ENCODE measurements around the gene KIAA1217.

The KIAA1217 gene

DNA sequence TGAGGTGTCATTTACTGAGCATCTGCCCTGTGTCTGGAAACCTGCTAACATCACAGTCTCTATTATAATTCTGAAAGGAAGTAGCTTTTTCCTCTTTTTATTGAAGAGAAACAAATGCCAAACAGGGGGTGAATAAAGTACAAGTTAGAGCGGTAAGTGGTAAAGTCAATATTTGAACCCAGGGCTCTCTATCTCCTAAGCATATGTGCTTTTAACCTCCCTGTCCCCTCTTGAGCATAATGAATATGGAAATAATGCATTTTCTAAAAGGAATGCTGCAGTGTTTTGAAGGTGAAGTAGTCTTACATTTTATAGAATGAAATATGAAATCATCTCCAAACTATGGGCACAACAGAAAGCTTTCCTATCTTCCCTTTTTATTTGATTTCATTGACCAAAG, 196.7 kb downstream of the KIAA1217 start:
- DNase-seq (ENCODE audit: low spot score): no peak

DNA sequence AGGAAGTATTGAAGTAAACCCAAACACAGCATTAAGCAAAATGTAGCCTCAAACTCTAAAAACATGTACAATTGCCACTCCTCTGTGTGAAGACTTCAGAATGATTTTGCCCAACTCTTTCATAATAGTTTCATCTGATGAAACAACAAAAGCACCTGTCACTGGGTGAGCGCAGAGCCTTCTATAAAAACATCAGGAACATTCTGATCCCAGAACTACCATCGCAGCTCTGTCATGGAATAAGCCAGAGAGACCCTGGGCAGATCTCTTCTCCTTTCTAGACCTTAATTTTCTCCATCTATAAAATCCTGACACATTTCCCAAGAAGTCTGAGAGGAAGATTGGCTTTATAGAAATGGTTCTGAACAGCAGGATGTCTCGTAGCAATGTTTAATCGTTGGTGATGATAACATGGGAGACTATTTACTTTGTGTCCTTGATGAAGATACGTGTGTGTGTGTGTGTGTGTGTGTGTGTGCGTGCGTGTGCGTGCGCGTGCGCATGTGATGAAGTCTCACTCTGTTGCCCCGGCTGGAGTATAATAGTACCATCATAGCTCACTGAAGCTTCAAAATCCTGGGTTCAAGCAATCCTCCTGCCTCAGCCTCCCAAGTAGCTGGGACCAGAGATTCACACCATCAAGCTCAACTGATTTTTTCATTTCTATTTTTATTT, 198.0 kb downstream of the KIAA1217 start:
- DNase-seq (ENCODE audit: low spot score): no peak

DNA sequence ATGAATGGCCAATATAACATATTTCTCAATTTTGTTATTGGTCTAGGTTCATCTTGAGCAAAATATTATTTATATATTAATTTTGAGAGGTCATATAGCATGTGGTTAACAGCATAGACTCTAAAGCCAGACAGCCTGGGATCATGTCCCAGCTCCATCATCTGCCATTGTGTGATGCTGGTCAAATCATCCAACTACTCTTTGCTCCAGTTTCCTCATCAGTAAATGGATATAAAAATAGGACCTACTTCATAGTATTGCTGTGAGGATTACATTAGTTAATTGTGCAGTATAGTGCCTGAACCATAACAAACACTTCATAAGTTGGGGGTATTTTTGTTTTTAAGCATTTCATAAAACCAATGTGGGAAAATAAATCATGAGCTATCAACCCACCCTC, 199.0 kb downstream of the KIAA1217 start:
- no peak for DNase-seq (ENCODE audit: low spot score)

DNA sequence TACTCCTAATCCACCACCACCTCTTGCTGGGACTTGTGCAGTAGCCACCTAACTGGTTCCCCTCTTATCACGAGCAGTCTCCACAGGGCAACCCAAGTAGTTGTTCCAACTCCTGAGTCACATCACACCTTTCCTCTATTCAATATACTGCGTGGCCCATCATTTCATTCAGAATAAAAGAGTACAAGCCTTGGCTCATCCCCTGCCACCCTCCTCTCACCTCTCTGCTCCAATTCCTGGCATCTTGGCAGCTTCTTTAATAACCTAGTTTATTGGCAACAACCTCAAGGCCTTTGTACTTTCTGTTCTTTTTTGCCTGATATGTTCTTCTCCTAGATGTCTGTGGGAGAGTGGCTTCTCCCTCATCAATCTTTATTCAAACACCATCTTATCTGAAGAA, 199.4 kb downstream of the KIAA1217 start:
- no peak for DNase-seq (ENCODE audit: low spot score)

GRCh38 chr10:24414597-24414996, 205.7 kb downstream of the KIAA1217 start:
- DNase-seq (ENCODE audit: low spot score): peak; percentile 28

DNA sequence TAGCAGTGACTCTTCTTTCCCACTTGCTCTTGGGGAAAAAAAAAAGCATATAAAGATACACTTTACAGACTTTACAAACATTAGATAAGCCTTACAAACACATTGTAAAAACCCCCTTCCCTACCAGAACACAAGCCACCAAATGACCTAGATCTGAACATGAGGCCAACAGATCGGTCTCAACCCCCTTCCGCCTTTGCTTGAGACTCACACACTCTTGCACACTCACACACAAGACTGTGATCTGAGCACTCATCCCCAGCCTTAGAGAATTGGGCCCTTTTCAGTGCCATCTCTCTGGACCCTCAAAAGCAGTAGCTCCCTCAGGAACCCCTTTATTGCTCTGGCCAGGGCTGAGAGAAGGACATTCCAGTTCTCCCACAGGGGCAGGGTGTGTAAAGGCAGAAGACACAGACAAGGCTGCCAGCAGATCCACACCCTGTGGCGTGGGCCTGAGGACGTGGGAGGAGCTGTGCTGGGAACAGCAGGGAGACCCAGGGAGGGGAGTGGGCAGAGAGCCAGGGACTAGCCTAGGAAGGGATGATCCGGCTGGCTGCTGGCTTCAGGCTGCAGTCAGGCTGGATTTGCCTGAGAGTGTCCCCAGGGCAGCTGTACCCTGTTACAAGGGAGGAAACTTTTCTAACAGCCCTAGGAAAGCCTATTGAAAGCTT, 206.7 kb downstream of the KIAA1217 start:
- DNase-seq (ENCODE audit: low spot score): no peak

DNA sequence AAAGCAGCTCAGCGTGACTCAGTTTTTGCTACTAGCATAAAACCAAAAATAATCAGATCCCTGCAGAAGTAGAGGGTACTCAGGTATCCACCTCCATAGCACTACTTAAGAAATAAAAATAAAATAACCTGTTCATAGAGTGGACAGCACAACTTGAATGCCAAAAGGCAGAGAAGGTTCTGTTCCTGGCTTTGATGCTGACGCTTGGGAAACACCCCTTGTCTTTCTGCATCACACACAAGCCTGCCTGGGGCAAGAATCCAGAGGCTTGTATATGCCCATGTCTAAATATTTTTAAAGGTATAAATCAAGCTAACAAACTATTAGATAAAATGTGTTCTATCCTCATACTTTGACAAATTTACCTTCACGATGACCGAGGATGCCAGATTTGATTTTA, 207.3 kb downstream of the KIAA1217 start:
- no peak for DNase-seq (ENCODE audit: low spot score)

GRCh38 chr10:24417053-24417452, 208.1 kb downstream of the KIAA1217 start:
- DNase-seq (ENCODE audit: low spot score): no peak

- no peak for DNase-seq (ENCODE audit: low spot score)
These were observed 209.6 kb downstream of the KIAA1217 start for GRCh38 chr10:24418532-24418931.

GRCh38 chr10:24419066-24419465, 210.1 kb downstream of the KIAA1217 start:
- DNase-seq (ENCODE audit: low spot score): no peak

DNA sequence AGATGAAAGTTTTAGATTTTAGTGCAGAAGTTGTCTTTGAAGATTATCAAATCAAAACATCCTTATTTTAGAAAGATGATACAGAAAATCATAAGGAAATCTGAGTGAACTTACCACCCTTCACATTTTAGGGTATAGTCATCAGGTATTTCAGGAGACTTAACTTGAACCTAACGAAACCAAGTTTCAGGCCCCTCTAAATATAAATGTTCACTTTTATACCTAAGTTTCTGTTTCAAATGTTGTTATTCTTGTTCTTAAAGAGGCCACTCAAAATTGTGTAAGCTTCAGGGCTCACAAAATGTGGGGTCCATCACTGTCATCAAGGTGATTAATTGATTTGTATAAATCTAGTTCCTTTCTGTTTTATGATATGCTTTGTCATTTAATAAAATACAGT, 216.2 kb downstream of the KIAA1217 start:
- no peak for DNase-seq (ENCODE audit: low spot score)

DNA sequence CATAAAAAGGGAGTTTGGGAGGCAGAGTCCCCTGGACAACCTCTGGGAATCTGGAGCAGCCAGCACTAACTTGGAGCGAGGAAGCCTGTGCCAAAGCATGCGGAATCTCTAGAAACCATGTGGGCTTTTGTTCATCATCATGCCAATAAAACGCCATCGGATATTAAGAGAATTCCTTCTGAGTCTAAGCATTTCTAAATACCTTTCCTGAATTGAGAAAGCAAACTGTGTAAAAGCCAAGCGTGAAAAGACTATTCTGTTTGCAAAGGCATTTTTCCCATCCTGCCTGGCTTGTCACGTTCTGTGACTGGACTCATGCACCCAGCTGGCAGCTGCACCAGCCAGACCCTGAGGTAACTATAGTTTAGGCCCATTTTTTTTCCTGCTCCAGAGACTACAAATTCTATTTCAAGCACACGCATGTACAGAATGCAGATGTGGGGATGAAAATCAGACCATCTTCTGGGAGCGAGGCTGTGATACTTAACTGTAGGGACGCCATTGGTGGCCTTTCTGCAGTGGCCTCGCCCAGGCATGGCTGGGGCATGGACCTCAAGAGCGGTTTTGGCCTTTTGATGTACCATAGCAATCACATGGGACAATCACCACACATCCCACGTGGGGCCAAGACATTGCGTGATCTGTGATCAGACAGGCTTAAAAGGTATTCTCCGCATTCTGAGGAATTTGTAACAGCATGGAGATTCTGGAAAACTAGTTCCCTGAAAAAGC, 218.9 kb downstream of the KIAA1217 start:
- DNase-seq (ENCODE audit: low spot score): no peak

- DNase-seq (ENCODE audit: low spot score): peak; percentile 56
These were observed 219.5 kb downstream of the KIAA1217 start for GRCh38 chr10:24428410-24428782.

DNA sequence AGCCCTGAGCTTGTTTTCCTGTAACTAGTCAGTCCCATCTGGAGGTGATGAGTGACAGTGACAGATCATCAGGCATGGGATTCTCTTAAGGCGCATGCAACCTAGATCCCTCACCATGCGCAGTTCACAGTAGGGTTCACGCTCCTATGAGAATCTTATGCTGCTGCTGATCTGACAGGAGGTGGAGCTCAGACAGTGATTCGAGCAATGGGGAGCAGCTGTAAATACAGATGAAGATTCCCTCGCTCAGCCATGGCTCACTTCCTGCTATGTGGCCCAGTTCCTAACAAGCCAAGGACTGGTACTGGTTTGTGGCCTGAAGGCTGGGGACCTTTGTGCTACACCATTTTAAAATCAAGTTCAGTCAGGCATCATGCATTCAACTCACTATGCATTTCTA, 221.7 kb downstream of the KIAA1217 start:
- DNase-seq (ENCODE audit: low spot score): no peak

DNA sequence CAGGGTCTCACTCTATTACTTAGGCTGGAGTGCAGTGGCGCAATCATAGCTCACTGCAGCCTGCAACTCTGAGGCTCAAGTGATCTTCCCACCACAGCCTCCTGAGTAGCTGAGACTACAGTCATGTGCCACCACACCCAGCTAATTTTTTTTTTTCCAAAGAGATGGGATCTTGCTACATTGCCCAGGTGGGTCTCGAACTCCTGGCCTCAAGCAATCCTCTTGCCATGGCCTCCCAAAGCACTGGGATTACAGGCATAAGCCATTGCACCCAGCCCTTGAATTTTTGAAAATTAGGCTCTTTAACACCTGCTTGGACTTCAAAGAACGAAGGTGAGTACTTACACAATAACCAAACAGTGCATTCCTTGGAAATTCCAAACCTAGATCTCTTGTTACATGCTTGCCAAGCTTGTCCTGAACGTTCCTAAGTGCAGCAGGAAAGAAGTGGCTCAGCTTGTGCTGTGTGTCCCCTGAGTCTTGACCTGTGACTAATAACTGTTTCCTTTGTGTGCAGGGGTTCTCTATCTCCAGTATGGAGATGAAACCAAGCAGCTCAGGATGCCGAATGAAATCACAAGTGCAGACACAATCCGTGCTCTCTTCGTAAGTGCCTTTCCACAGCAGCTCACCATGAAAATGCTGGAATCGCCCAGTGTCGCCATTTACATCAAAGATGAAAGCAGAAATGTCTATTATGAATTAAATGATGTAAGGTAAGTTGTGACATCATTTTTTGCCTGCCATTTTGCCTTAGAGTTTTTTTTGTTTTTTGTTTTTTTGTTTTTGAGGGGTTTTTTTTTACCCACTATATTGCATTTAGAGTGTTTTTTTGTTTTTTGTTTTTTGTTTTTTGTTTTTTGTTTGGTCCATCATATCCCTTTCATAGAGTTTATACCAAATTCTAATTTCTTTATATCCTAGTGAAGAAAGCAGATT, 223.8 kb downstream of the KIAA1217 start:
- DNase-seq (ENCODE audit: low spot score): no peak

GRCh38 chr10:24433705-24434104, 224.8 kb downstream of the KIAA1217 start:
- DNase-seq (ENCODE audit: low spot score): no peak

GRCh38 chr10:24434961-24435360, 226.0 kb downstream of the KIAA1217 start:
- DNase-seq (ENCODE audit: low spot score): no peak

DNA sequence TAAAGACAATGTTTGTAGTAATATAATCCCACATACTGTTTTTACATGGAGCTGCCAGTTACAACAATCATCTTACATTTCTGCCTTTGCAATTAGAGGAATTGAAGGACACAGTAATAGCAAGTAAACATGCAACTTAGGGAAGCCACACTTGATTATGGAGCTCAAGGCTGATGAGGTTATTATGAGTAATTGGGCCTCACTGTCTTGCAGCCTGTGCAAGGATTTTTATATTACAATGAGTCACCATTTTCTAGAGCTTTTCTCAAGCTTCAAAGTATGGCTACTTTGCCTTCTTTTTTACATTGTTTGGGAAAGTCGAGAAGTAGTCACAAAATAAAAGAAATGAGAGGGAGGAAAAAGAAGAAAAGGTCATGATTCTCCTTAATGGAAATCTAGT, 226.4 kb downstream of the KIAA1217 start:
- DNase-seq (ENCODE audit: low spot score): no peak

DNA sequence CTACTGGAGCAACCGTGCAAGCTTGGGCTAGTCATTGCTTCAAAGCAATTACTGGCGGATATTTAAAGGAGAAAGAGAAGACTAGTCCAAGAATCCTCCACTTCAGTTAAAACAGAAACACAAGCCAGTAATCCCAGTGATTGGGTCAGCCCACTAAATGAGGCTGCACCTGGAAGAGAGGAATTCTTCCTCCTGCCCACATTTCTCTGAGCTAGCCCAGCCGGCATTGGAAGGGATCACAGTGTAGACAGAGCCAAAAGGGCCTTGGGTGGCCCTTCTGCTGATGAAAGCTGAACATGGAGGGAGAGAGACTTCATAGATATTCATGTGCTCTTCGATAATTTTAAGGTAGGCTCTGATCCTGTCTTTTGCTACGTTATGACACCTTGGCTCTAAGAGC, 228.4 kb downstream of the KIAA1217 start:
- no peak for DNase-seq (ENCODE audit: low spot score)

DNA sequence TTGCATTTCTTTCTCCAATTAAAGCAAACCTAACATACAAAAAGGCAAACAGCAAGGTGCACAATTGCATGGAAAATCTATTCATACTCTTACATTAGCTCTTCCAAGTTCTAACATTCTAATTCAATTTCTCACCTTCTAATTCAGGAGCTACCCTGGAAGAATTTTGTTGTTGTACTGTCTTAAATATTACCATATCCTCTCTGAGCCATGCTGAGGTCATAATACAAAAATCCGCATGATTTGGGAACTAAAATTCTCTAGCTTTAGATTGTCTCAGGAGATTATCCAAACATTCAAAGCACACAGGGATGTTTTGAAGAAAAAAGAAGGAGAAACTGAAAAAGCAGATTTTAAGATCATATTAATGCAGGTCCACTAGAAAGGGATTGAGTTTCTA, 229.9 kb downstream of the KIAA1217 start:
- no peak for DNase-seq (ENCODE audit: low spot score)

GRCh38 chr10:24439935-24440334, 231.0 kb downstream of the KIAA1217 start:
- DNase-seq (ENCODE audit: low spot score): no peak

Data from SW480 (cell line).